Germinal center (tissue), 1 donor: ENCODE results near the gene CCDC92B.

Experiments used
- DNase-seq: peaks from one replicate; pipeline ENCODE4 v3.0.0; 2012; ENCODE audit warnings: mixed read lengths, low spot score

The CCDC92B gene

DNA sequence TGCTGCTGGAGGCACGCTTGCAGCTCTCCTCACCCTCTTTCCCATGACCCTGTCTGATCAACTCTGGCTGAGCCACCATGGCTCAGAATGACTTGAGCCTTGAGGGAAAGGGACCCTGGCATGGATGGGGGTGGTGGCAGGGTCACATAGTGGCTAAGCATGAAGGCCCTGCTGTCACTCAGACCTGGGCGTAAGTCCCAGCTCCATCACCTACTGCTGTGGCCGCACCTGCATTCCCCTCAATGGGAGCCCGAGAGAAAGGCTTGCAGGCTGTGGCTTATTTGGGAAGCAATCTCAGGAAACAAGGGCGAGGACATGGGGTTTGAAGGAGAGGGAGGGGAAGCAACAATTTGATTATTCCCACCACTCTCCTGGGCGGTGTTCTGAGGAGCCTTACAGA lies 29.0 kb upstream of the CCDC92B start:
- no peak for DNase-seq

DNA sequence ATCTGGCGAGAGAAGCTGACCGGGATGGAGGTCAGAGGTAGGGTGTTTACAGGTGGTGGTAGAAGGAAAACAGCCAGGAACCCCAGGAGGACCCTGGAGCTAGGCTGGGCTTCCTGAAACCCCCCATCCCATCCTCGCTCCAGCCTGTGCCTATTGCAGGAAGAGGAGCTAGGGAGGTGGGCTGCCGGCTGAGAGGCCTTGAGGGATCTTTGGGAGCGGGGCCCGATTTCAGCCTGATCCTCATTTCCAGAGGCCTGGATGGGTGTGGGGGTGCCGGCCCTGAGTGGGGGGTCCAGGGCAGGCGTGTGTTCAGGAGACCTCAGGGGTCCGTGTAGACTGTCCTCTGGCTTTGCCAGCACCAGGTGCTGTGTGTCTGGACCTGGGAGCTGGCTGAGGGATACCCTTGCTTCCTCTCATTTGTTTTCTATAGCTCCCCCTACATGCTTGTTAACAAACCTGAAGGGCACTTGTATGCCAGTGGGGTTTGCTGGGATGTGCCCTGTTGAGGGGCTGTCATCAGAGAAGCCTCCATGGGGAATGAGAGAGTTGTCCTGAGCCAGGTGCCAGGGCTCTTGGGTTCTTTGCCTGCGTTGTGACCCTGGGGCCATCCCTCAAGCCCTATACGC lies 27.9 kb upstream of the CCDC92B start:
- no peak for DNase-seq

DNA sequence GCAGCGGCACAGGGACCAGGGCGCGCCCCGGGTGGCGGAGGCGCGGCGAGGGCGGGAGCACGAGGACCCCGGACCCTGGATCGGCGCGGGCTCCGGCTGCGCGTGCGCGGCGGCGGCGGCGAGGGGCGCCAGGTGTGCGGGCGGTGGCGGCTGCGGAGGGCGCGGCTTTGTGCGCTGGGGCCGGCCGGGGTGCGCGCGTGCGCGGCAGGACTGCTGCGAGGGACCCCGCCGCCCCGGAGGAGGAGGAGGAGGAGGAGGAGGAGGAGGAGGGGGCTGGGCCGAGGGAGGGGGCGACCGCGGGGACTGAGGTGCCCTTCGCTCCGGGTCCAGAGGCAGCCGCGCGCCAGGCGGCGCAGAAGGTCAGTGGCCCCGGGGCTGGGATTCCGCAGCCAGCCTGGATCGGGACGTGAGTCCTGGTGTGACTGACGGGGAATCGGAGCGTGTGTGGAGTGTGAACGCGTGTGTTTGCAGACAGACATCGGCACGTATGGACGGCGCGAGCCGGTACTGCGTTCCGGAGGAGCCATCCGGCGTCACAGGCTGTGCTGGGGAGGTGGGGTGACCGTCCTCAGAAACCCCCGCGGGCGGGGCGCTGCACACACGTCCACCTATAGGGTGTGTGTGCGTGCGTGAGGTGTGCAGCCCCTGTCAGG lies 27.3 kb upstream of the CCDC92B start:
- peak; percentile 35 for DNase-seq

DNA sequence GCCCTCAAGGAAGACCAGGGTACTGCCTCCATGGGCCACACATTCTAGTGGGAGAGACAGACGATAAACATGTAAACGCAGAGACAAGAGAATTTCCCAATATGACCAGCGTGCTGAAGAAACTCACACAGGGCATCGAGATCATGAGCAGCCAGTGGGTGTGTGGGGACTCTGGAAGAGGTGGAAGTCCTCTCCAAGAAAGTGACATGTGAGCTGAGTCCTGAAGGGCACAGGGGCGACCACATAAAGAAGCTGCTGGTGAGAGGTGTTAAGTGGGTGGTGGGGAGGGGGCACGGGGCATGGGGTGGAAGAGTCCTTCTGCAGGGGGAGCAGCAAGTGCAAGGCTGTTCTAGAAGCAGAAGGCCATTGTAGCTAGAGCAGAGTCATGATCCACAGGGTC lies 25.8 kb upstream of the CCDC92B start:
- DNase-seq: no peak

DNA sequence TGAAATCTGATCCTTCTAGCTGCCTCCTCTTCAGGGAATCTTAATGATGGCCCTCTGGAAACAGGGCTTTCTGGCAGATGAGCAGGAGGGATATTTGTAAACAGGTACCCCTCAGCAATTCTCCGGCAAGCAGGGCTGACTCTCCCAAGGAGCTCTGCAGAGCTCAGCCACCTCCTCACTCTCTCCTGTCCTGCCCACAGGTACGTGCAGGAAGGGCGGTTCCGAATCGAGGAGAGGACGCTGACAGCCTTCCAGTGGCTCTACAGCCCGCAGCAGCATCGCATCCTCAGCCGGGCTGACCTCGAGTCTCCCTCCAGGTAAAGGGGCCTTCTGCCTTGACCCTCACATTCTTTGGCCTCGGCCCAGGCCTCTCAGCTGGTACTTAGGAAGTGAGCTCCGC lies 20.7 kb upstream of the CCDC92B start:
- no peak for DNase-seq

DNA sequence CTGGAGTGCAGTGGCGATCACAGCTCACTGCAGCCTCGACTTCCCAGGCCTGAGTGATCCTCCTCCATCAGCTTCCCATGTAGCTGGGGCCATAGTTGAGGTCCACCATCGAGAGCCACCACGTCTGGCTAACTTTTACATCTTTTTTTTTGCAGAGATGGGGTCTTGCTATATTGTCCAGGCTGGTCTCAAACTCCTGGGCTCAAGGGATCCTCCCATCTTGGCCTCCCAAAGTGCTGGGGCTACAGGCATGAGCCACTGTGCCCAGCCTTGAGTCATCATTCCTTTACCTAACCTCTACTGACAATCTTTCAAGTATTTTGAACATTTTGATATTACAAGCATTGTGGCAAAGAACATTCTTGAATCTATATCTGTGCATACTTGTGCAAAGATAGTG lies 9.4 kb upstream of the CCDC92B start:
- DNase-seq: no peak

DNA sequence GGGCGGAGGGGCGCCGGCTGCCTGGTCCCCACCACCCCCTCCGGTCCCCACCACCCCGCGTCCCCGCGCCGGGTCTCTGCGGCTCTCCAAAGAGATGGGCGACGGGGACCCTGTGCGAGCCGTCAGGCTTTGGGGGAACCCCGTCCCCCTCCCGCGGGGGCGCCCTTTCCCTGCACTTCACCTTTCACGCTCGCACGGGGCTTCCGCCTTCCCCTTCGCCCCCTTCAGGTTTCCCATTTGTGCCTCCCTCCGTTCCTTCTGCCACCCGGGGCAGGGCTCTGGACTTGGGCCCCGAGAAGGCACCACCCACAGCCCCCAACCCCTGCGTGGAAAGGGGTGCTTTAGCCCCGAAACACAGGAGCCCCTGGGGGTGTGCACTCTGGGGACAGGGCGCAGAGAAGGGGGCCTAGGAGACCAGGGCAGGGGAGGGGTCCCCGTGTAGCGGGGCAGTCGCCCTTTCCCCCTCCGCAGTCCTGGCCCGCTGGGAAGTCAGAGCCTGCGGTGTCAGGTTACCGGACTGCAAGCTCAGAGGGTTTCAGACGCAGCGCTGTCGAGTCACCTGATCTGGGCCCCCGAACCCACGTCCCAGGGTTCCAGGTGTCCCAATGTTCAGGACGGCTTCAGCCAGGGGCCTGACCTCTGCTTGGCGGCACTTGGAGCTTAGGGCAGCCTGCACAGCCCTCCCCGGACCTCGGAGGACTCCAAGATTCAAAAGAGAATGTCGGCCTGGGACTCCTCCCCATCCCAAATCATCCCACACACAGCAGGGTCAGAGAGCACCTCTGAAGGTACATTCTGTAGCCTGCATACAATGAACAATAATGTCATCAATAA lies 6.7 kb upstream of the CCDC92B start:
- no peak for DNase-seq

DNA sequence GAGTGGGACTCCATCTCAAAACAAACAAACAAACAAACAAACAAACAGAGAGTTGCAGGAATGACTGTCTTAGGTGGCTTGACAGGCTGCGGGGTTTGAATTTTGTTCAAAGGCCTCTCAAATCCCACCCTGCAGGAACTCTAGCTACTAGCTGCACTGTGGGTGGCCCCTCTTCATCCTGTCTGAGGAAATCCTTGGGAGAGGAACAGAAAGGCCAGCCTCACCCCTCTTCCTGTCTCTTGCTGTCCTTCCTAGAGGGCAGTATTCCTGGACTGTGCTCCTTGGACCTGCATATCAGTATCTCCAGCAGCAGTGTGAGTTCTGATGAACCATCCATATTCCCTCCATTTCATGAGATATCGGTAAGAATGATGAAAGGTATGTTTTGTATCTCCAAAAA lies 2.0 kb upstream of the CCDC92B start:
- DNase-seq: no peak

DNA sequence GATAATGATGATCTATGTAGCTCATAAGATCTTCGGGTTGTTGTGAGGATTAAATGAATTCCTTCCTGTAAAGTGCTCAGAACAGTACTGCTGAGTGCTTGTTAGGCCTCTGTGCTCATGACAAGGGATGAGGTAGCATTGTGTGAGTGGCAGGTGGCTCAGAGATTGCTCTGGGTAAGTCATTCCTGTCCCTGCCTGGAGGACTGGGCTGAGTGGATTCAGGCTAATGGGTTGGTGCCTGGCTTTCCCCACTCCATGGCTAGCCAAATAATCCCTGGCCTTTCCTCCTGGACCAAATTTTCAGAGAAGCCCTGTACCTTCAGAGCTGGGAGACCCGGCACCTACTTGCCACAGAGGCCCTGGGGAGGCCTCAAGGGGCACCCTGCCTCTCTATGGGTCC lies 1.3 kb upstream of the CCDC92B start:
- DNase-seq: no peak

DNA sequence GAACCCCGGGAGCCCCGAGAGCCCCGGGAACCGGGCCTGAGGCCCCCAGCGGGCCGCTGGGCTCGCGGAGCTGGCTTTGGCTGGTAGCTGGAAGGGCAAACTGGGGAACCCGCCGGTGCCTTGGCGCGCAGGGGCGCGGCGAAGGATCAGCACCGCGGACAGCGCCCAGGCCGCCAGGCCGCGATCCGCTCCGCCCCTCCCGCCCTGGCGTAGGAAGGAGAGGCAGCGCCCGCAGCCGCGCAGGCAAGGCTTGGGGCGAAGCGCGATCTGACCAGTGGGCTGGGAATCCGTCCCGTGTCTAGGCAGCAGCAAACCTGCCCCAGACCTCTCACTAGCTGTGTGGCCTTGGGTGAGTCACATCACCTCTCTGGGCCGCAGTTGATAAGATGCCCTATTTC lies 331 bp upstream of the CCDC92B start:
- peak; percentile 86 for DNase-seq

DNA sequence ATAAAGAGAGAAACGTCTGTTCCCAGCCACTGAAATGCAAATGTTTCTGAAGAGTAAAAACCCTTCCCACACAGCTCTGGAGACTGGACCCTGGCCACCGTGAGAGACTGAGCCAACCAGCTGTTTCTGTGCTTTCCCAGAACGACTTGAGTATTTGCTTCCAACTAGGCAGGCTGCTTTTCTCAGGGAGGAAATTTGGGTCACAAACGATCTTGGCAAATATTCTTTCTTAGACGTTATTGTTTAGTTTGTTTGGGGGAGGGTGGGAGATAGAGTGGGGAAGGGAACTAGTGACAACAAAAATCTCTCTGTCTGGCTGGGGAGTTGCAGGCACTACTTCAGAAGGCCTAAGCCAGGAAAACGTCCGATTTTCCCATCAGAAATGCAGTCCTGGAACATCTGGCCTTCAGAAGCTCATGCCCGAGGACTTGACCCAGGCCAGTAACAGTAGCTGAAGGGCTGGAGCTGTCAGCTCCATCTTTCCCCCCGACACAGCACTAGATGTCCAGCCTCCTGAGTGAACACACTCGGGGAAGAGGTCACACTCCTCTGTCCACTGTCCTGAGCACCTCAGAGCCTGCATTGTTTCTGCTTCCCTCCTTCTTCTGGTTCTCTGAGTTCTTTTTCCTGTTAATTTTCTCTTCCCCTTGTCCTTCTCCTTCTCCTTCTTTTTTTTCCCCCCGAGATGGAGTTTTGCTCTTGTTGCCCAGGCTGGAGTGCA lies 4.0 kb downstream of the CCDC92B start:
- DNase-seq: no peak

DNA sequence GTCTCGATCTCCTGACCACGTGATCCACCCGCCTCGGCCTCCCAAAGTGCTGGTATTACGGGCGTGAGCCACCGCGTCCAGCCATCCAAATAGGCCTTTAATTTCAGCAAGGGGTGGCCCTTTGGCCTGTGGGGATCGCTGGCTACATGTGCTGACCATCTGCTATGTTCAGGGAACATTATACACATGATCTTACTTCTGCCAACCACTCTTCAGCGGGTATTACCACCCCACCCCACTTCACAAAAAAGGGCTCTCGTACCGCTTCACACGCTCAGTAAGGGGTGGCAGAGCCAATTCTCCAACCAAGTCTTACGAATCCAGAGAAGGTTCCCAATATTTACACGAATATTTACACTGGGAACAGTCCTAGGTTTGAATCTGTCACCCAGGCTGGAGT lies 11.8 kb downstream of the CCDC92B start:
- DNase-seq: no peak

DNA sequence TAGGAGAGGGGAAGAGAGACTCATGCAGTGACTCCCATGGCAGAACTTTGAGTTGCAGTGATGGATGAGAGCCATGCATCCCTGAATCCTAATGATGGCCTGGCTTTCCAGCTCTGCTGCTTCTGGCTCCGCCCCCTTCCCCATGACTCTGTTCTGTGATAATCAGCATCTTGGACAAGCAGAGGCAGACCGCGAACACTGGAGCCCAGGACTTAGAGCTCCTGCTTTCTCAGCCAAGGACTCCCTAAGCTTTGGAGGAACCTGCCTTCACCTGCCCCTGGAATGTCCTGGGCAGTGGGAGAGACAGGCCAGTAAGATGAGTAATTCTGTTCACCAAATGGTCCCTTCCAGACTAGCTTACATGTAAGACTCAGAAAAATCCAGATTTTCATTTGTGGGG lies 12.5 kb downstream of the CCDC92B start:
- no peak for DNase-seq

DNA sequence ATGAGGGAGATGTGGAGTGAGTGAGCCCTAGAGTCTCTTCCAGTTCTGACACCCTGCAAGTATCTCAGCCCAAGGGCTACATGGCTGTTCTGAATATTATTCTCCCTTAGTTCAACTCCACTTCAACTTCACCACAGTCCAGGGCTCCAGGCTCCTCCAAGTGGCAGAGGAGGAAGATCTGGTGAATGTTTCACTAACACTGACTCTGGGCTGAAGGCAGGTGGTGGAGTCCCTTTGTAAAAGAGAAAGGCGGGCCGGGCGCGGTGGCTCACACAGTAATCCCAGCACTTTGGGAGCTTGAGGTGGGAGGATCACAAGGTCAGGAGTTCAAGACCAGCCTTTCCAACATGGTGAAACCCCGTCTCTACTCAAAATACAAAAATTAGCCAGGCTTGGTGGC lies 13.6 kb downstream of the CCDC92B start:
- no peak for DNase-seq

DNA sequence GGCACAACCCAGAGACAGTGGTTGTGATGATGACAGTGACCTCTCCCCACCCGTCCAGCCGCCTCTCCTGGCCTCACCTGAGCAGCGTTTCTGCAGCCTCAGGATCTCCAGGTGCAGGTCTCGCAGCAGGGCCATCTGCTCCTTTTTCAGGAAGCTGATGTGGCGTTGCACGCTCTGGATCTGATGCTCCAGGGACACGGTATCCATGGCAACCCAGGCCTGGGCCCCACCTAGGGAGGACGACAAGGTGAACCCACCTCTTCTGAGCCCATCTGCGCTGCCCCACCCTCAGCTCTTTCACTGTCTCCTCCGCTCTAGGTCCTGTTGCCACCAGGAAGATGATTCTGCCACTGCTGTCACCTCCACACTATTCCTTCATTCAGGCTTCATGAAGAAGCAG lies 14.5 kb downstream of the CCDC92B start:
- no peak for DNase-seq

DNA sequence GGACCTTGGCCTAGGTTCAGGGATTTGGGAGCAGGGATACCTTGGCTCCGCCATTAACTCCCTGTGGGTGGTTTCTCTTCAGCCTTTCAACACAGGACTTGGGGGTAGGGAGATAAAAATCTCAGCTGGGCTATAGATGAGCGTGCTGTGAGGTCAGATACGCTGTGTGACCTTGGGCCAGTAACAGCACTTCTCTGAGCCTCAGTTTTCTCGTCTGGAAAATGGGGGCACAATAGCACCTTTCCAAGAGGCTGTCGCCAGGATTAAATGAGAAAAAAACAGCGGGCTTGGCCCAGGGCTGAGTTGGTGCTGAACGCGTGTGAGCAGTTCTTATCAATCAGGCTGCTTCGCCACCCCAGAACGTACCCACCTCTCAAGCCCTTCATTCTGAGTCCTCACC lies 17.6 kb downstream of the CCDC92B start:
- DNase-seq: no peak

DNA sequence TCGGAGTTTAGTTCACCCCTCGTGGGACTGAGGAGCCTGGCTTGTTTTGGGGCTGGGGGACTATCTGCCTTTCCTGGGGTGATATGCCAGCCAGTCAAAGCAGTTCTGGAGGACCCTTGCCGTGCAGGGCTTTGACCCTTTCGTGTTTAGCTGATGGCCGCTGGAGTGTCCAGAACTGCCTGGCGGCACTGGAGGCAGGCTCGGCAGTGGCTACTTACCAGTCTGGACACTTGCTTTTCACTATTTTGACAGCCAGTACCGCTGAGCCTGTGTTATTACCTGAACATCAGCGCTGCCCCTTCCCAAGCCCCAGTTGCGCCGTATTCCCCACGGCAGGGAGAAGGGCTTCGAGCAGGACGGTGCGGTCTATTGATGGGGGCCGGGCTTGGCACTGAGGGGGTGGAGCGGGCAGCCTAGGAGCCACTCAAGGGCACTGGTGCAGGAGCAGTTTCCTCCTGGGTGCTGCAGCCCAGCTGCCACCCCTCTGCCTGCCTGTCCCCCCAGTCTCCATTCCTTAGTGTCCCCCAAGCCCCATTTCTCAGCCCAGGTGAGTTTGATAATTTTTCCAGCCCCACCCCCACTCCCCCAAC lies 18.6 kb downstream of the CCDC92B start:
- no peak for DNase-seq

DNA sequence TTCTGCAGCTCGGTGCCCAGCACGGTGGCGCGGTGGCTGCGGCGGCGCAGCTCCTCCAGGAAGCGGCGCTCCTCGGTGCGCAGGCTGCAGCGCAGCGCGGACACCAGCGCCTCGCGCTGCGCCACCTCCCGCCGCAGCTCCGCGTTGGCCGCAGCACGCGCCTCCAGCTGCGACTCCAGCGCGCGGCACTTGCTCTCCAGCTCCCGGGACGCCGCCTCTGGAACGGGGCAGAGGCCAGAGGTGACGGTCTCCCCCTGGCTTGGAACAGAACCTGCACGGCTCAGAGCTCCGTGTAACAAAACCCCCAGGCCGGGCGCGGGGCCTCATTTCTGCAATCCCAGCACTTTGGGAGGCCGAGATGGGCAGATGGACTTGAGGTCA lies 24.7 kb downstream of the CCDC92B start:
- DNase-seq: peak; percentile 57

DNA sequence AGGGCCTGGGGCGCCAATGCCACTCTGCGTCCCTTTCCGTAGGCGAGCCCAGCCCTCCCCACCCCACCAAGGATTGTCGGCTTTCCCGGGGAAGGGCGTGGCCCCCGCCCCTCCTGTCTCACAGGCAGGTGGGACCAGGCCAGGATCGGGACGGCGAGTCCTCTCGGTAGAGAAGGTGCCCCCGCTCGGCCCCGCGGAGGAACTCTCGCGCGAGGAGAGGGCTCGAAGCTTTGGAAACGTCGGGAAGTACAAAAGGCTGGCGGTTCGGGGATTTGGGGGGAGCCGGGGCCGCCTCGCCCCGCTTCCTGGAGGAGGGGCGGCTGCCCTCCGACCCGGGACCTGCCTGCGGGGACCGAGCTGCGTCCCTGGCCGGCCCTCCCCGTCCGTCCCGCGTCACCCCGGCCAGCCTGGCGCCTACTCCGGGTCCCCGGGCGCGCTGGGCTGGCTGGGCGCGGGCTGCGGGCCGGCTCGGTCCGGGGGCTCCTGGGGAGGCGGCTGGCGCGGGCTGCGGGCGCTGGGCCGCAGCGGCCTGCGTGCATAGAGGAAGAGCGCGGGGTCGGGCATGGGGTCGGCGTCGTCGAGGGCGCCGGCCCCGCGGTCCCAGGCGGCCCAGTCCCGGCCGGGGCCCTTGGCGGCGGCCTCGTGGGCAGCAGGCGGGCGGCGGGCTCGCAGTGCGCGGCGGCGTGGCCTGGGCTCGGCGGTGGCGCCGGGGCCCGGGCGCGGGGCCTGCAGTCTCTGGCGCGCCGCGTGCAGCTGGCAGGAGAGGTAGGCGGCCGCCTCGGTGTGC lies 25.3 kb downstream of the CCDC92B start:
- DNase-seq: no peak

DNA sequence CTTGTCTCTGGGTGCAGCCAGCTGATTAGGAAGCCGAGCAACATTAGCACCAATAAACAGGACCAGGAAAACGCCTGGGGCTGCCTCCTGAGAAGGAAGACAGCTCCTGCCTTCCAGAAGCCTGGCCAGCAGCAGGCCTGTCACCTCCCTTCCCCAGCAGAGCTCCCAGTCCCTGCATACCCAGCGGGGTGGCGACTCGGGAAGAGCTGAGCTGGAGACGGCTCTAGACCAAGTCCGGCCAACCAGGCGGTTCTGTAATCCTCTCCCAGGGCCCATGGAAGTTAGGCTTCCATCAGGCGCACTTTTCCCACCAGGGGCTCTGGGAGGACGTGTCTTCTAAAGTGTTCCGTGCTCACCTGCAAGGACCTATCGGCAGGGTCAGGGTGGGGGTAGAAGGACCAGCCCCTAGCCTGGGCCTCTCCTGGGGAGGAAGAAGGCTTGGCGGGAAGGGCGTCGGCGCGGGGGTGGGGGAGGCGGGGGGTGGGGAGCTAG lies 25.9 kb downstream of the CCDC92B start:
- no peak for DNase-seq

DNA sequence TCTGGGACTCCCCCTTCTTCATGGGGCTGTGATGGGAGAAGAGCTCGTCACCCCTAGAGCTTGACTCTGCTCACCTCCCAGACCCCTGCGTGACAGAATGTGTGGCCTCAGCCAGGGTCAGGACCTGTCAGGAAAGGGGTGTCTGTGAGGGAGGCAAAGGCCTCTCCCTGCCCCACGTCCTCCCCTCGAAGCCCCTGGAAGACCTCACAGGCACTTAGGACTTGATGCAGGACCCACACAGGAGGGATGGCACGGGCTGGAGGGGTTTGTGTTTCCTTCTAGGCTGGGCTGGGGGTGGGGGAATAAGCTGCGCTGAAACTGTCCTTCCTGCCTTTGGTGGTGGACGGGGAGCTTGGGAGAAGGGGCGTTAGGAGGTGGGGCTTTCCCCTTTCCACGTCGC lies 26.8 kb downstream of the CCDC92B start:
- no peak for DNase-seq
